Endothelial cell of umbilical vein (primary cell): ENCODE measurements around the gene STK11IP.

ENCODE experiments used
- EZH2 ChIP-seq: IDR thresholded peaks from 2 replicates; pipeline ENCODE4 v1.6.1; 2012; ENCODE audit warnings: borderline replicate concordance, low read depth, mild to moderate bottlenecking, moderate library complexity, low read length, inconsistent platforms; ENCODE audit not compliant: severe bottlenecking
- POLR2A ChIP-seq: IDR thresholded peaks from 2 replicates; pipeline ENCODE4 v1.6.1; 2012; ENCODE audit warnings: low read depth, mild to moderate bottlenecking, control low read depth, low read length
- POLR2AphosphoS5 ChIP-seq: IDR thresholded peaks from 2 replicates; pipeline ENCODE4 v1.6.1; 2012; ENCODE audit warnings: low read depth, mild to moderate bottlenecking, control low read depth, low read length, moderate library complexity; ENCODE audit not compliant: insufficient read depth
- TF ChIP-seq, protein P1 (sequence below), 2 donors: IDR thresholded peaks; 1 replicate in 1 of 2; 2 replicates in 1 of 2; pipeline ENCODE4 v1.5.1; 2011; ENCODE audit warnings: low read length in 2 of 2, mild to moderate bottlenecking in 2 of 2, moderate library complexity in 2 of 2, control low read depth in 1 of 2, inconsistent platforms in 1 of 2, low read depth in 1 of 2; ENCODE audit not compliant: insufficient read depth in 1 of 2; ENCODE audit errors: extremely low read depth in 1 of 2

DNA sequence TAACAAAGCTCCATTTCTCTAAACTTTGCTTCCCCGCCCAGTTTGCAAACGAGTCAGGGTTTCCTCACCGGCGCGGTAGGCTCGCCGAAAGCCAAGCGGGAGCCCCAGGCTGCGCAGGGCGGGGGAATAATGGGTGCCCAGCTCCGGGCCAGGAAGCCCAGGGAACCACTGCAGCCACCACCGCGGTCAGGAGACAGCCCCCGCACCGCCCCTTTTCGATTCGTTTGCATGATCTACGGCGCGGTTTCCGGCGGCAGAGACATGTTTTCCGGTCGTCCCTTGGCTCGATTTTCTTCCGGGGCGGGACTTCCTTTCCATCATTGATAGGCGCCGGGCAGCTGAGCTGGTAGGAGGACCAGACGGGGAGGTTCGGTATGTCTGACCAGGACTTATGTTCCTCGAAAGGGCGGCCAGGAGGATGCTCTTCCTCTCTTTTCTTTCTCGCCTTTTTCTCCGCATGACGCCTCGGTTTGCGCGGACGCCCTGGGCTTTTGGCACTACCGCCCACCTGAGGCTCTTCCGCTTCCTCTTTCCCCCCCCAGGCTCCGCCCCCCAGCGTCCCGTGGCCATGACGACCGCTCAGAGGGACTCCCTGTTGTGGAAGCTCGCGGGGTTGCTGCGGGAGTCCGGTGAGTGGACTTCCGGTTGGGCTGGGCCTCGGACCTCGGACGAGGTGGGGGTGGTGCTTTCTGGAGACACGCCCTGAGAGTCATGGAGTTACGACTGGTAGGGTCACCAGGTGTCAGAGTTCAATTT, at the start of gene STK11IP:
- TF ChIP-seq EZH2 (no peak), POLR2A (peak; percentile 97), POLR2AphosphoS5 (peak; percentile 84)
- TF ChIP-seq, protein P1, sequence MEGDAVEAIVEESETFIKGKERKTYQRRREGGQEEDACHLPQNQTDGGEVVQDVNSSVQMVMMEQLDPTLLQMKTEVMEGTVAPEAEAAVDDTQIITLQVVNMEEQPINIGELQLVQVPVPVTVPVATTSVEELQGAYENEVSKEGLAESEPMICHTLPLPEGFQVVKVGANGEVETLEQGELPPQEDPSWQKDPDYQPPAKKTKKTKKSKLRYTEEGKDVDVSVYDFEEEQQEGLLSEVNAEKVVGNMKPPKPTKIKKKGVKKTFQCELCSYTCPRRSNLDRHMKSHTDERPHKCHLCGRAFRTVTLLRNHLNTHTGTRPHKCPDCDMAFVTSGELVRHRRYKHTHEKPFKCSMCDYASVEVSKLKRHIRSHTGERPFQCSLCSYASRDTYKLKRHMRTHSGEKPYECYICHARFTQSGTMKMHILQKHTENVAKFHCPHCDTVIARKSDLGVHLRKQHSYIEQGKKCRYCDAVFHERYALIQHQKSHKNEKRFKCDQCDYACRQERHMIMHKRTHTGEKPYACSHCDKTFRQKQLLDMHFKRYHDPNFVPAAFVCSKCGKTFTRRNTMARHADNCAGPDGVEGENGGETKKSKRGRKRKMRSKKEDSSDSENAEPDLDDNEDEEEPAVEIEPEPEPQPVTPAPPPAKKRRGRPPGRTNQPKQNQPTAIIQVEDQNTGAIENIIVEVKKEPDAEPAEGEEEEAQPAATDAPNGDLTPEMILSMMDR (IDR thresholded peaks at IDR 0.05; ENCODE audit: extremely low read depth in 1 of 2, insufficient read depth in 1 of 2, low read depth in 1 of 2, low read length in 2 of 2) = no peak
